HG03103 (cell line): ENCODE measurements around the gene GET4.
"Not testable (repeated sequence)": the region's sequence is repeated elsewhere in the genome, so short reads cannot be mapped to it uniquely, and the experiment has no call there.

Experiments
- ATAC-seq: cut with Tn5 transposase; IDR thresholded peaks from one replicate; pipeline ENCODE4 v1.9.1; 2021; ENCODE audit warnings: low read depth; ENCODE audit not compliant: unreplicated experiment

GET4 gene

GRCh38 chr7:867406-868188 is 8.8 kb upstream of the GET4 start:
- no peak for ATAC-seq

- no peak for ATAC-seq
Measured at GRCh38 chr7:868189-868486, 8.2 kb upstream of the GET4 start.

DNA sequence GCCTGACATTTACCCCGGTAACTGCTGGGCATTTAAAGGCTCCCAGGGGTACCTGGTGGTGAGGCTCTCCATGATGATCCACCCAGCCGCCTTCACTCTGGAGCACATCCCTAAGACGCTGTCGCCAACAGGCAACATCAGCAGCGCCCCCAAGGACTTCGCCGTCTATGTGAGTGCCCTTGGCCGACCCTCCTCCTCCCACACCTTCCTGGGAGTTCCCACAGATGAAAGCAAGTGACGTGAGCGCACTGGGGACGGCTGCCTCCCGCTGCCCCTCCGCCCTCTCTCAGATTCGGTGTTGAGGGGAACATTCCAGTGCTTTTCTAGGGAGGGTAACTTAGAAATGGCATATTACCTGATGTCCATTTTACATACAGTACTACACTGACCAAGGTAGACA is 7.0 kb upstream of the GET4 start:
- no peak for ATAC-seq

GRCh38 chr7:871900-872537 is 4.3 kb upstream of the GET4 start:
- ATAC-seq = no peak

DNA sequence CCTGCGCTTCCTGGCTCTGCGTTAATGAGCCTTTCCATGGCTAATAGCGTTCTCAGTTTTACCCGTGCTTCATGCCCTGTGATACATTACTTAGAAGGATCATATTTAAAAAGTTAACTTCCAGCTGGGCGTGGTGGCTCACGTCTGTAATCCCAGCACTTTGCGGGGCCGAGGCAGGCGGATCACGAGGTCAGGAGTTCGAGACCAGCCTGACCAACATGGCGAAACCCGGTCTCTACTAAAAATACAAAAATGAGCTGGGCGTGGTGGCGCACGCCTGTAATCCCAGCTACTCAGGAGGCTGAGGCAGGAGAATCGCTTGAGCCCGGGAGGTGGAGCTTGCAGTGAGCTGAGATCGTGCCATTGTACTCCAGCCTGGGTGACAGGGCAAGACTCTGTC is 3.7 kb upstream of the GET4 start:
- not testable (repeated sequence) for ATAC-seq

- no peak for ATAC-seq
Measured at GRCh38 chr7:873367-874002, 2.9 kb upstream of the GET4 start.

DNA sequence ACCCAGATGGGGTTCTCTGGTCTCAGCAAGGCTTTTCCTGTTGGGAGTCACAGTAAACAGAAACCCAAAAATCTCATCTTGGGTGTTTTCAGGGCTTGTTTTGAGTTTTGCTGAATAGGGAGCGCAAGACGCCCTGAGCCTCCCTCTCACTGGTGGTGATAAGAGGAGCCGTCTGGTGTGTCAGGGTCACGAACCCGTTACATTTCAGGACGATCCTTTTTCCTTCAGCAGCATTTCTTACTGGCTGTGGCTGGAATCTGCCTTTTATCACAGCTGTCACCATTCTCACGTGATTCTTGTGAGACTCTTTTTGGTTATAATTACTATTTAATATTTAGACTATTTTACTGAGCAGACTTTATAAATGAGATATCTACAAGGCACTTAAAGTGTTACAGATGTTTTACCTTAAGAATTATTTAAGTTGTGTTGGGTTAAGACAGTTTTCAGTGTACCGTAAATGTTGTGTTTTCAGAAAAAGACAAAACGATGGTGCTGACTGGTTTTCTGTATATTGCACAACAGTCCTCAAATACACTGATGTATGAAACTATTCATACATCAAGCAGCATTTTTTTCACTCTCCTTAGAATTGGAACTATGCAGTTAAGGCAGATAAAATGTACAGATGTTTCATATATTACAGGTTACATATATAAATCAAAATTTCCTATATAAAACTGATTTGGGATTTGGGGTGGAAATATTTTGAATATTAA is 2.2 kb upstream of the GET4 start:
- no peak for ATAC-seq

GRCh38 chr7:875051-875450 is 1.3 kb upstream of the GET4 start:
- no peak for ATAC-seq

- no peak for ATAC-seq
Measured at GRCh38 chr7:875476-876076, 778 bp upstream of the GET4 start.

DNA sequence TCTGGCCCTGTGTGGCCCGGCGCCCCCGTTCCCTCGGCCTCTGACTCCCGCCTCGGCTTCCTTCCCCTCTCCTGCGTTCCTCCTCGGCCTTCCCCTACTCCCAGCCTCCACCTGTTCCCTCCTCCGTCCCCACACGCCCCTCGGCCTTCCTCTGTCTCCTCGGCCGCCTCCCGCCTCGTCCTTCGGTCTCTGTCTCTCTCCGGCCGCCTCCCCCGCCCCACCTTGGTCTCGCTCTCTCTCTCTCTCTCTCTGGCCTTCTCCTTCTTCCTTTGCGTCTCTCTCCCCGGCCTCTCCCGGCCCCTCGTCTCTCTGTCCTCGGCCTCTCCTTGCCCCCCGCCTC is 588 bp downstream of the GET4 start:
- peak; percentile 13 for ATAC-seq

DNA sequence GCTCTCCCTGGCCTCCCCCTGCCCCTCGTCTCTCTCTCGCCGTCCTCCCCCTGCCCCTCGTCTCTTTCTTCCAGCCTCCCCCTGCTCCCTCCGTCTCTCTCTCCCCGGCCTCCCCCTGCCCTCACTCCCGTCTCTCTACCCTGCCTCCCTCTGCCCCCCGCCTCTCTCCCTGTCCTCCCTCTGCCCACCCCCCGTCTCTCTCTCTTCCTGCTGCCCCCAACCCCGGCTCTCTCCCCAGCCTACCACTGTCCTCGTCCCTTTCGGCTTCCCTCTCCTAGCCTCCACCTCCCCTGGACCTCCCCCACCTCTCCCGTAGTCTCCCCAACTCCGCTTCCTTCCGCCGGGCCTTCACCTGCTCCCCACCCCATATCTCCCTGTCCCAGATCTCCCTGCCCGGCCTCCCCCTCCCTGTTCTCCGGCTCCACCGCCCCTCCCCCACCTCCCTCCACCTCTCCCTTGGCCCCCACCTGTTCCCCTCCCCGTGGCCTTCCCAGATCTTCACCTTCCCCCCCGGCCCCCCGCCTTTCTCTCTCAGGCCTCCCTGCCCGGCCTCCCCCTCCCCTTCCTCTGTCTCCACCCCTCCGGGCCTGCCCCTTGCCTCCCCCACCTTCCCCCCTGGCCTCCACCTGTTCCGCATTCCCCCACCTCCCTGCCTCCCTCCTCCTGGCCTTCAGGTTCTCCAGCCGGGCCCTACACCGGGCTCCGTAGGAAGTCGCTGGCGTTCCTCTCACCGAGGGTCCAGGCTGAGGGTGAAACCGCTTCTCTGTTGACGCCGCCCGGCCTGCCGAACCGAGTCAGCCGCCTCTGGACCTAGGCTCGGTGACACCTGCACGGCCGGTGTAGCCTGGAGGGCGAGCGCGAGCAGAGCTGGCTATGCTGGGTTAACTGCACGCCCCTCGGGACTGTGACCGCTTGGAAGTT is 1.2 kb downstream of the GET4 start:
- no peak for ATAC-seq

- ATAC-seq = no peak
Measured at GRCh38 chr7:879093-879492, 2.7 kb downstream of the GET4 start.

- no peak for ATAC-seq
Measured at GRCh38 chr7:879706-880105, 3.4 kb downstream of the GET4 start.

DNA sequence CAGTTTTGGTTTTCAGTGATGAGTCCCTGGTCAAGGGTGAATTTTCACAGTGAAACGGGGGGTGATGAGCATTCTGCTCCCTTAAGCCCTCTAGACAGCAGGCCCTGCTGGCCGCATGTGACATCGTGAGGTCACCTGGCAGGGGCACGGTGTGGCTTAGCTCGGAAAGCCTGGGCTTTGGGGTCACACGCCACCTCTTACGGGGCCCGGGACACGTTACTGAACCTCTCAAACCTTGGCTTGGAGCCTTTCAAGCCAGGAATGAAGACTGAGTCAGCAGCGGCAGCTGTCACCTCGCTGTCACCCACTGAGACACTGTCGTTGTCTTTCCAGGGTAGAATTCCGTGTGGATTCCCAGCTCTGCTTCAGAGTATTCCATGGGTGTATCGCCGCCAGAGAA is 4.1 kb downstream of the GET4 start:
- ATAC-seq = no peak

GRCh38 chr7:881441-882234 is 5.3 kb downstream of the GET4 start:
- no peak for ATAC-seq

DNA sequence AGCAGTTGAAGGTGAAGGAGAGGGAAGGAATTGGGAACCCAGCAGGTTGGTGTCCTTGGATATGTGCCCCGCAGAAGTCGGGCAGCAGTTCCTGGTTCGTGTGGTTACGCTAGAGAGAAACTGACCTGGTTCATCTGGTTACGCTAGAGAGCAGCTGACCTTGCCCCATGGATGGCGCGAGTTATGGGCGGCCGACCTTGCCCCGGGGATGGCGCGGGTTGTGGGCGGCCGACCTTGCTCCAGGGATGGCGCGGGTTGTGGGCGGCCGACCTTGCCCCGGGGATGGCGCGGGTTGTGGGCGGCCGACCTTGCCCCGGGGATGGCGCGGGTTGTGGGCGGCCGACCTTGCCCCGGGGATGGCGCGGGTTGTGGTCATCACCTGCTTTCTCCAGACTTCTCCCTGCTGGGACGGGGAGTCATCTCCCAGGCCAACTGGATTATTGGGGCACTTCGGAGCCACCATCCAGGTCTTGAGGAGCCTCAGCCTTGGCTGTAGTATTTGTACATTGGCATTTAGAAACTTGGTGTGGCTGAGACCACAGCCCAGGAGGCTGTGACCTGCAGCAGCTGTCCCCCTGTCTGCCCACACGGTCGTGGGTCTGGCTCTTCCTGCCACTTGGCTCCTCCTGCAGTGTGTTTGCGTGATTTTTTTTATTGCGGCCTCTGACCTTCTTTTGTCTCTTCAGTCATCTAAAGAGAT is 6.1 kb downstream of the GET4 start:
- no peak for ATAC-seq

- no peak for ATAC-seq
Measured at GRCh38 chr7:883055-884021, 7.0 kb downstream of the GET4 start.
